Mesenchymal stem cell (in vitro differentiated cells and primary cell): ENCODE data around the gene PPP6R2.
A peak's percentile ranks its signal among the peaks of the same experiment; 100 is the strongest.

Source experiments
- DNase-seq: peaks from one replicate; pipeline ENCODE4 v3.0.0-alpha.2; 2013
- H2AFZ ChIP-seq: one replicate; pipeline ENCODE4 v1.6.1; 2013; ENCODE audit warnings: low read depth, mild to moderate bottlenecking, control low read depth, inconsistent platforms, low read length, moderate library complexity
- H2AK5ac ChIP-seq: 2 replicates; pipeline ENCODE4 v1.6.1; 2013; ENCODE audit warnings: low read length, moderate library complexity, mild to moderate bottlenecking, inconsistent platforms; ENCODE audit not compliant: severe bottlenecking
- H2BK120ac ChIP-seq: one replicate; pipeline ENCODE4 v1.6.1; 2013; ENCODE audit warnings: low read depth, mild to moderate bottlenecking, inconsistent platforms, low read length, moderate library complexity
- H2BK12ac ChIP-seq, 2 experiments: one replicate each; pipeline ENCODE4 v1.6.1; 2013; ENCODE audit warnings: inconsistent platforms in 2 of 2, low read length in 2 of 2, mild to moderate bottlenecking in 2 of 2, moderate library complexity in 2 of 2, control low read depth in 1 of 2
- H2BK15ac ChIP-seq: one replicate; pipeline ENCODE4 v1.6.1; 2013; ENCODE audit warnings: mild to moderate bottlenecking, low read depth, inconsistent platforms; ENCODE audit not compliant: poor library complexity, severe bottlenecking
- H2BK5ac ChIP-seq: 2 replicates; pipeline ENCODE4 v1.6.1; 2013; ENCODE audit warnings: low read depth, mild to moderate bottlenecking, low read length, control low read depth, inconsistent platforms; ENCODE audit not compliant: poor library complexity, severe bottlenecking
- H3K14ac ChIP-seq, 2 experiments: one replicate each; pipeline ENCODE4 v1.6.1; 2013; ENCODE audit warnings: inconsistent platforms in 2 of 2, low read length in 2 of 2, control low read depth in 1 of 2, mild to moderate bottlenecking in 1 of 2, moderate library complexity in 1 of 2
- H3K18ac ChIP-seq, 2 experiments: one replicate each; pipeline ENCODE4 v1.6.1; 2013; ENCODE audit warnings: inconsistent platforms in 2 of 2, low read length in 2 of 2, control low read depth in 1 of 2, low read depth in 1 of 2, mild to moderate bottlenecking in 1 of 2
- H3K23ac ChIP-seq, 2 experiments: one replicate each; pipeline ENCODE4 v1.6.1; 2013; ENCODE audit warnings: inconsistent platforms in 2 of 2, low read length in 2 of 2, mild to moderate bottlenecking in 2 of 2, moderate library complexity in 2 of 2, control low read depth in 1 of 2
- H3K27ac ChIP-seq: 2 replicates; pipeline ENCODE4 v1.5.1; 2013; ENCODE audit warnings: mild to moderate bottlenecking, moderate library complexity, low read length, control low read depth, inconsistent platforms; ENCODE audit not compliant: poor library complexity, severe bottlenecking
- H3K27me3 ChIP-seq, 2 experiments: 2 replicates each; pipeline versions ENCODE4 v1.6.1 to v1.7.0; 2013; ENCODE audit warnings: low read length in 2 of 2, mild to moderate bottlenecking in 2 of 2, moderate library complexity in 2 of 2, control low read depth in 1 of 2, inconsistent platforms in 1 of 2; ENCODE audit not compliant: control insufficient read depth in 1 of 2, insufficient read depth in 1 of 2
- H3K36me3 ChIP-seq, 2 experiments: 2 replicates each; pipeline versions ENCODE4 v1.6.1 to v1.7.0; 2013; ENCODE audit warnings: low read length in 2 of 2, control low read depth in 1 of 2, inconsistent platforms in 1 of 2, low read depth in 1 of 2, mild to moderate bottlenecking in 1 of 2; ENCODE audit not compliant: insufficient read depth in 2 of 2, control insufficient read depth in 1 of 2
- H3K4ac ChIP-seq, 2 experiments: one replicate each; pipeline ENCODE4 v1.6.1; 2013; ENCODE audit warnings: inconsistent platforms in 2 of 2, low read length in 2 of 2, mild to moderate bottlenecking in 2 of 2, moderate library complexity in 2 of 2, control low read depth in 1 of 2, low read depth in 1 of 2
- H3K4me1 ChIP-seq: 2 replicates; pipeline ENCODE4 v1.6.1; 2013; ENCODE audit warnings: low read depth, low read length, control low read depth; ENCODE audit not compliant: control insufficient read depth, insufficient read depth
- H3K4me2 ChIP-seq: 2 replicates; pipeline ENCODE4 v1.6.1; 2013; ENCODE audit warnings: low read length, mild to moderate bottlenecking, inconsistent platforms; ENCODE audit not compliant: poor library complexity, severe bottlenecking
- H3K4me3 ChIP-seq, 2 experiments: 2 replicates each; pipeline versions ENCODE4 v1.5.1 to v1.7.0; 2013; ENCODE audit warnings: low read length in 2 of 2, mild to moderate bottlenecking in 2 of 2, control low read depth in 1 of 2, low read depth in 1 of 2; ENCODE audit not compliant: insufficient read depth in 1 of 2
- H3K79me1 ChIP-seq: replicated peaks from 2 replicates; pipeline ENCODE4 v1.6.1; 2013; ENCODE audit warnings: mild to moderate bottlenecking, control low read depth, low read length, inconsistent platforms; ENCODE audit not compliant: poor library complexity, severe bottlenecking
- H3K9ac ChIP-seq: 2 replicates; pipeline ENCODE4 v1.7.0; 2013; ENCODE audit warnings: mild to moderate bottlenecking, low read length, moderate library complexity
- H3K9me3 ChIP-seq: 2 replicates; pipeline ENCODE4 v1.7.0; 2013; ENCODE audit warnings: mild to moderate bottlenecking, low read length; ENCODE audit not compliant: control insufficient read depth
- H4K8ac ChIP-seq: one replicate; pipeline ENCODE4 v1.6.1; 2013; ENCODE audit warnings: inconsistent platforms, mild to moderate bottlenecking, low read length, moderate library complexity
- H4K91ac ChIP-seq: one replicate; pipeline ENCODE4 v1.6.1; 2013; ENCODE audit warnings: mild to moderate bottlenecking, low read length, inconsistent platforms
- WGBS: methylation state at CpG from one replicate; pipeline ENCODE4 v1.1.7; 2013; ENCODE audit warnings: mixed read lengths; 5-methylcytosine and 5-hydroxymethylcytosine counted together

PPP6R2 gene

DNA sequence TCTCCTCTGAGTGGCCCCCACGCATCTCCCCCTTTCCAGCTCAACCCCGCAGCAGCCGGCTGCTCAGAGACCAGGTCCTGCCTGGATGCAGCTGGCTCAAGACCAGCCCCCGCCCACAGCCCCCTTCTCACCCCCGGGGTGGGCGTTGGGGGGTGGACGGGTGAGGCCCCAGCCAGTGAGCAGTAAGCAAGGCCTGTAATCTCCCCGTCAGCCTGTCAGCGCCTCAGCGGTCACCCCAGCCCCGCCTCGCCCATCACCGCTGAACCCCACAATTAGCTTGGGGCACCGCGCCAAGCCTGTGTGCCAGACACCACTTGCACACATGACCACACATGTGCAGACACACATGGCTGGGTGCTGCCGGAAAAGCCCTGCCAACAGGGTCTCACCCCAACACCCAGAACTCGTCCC lies 41.5 kb upstream of the PPP6R2 start:
- Histone ChIP-seq H3K14ac (peak overlapping the region in 1 of 2 experiments; percentile 72), H3K79me1 (no peaks in the 10 kb centered on the region), H4K91ac (no peak overlapping the region), H2BK120ac (no peak overlapping the region), H3K4ac (no peak overlapping the region), H3K36me3 (peaks cover 8 to 69% of the 10 kb centered on the region in 2 experiments), H3K4me1 (peaks cover 88% of the 10 kb centered on the region), H3K27ac (peak overlapping the region; percentile 12), H2BK5ac (no peak overlapping the region), H3K27me3 (no peaks in the 10 kb centered on the region), H3K18ac (peak overlapping the region; percentile 11 to 16), H3K4me3 (no peak overlapping the region), H2BK12ac (peak overlapping the region in 1 of 2 experiments; percentile 45), H2BK15ac (peak overlapping the region; percentile 23), H3K9me3 (no peaks in the 10 kb centered on the region), H3K23ac (no peak overlapping the region), H4K8ac (no peak overlapping the region), H3K4me2 (no peak overlapping the region), H2AFZ (no peak overlapping the region), H3K9ac (peak overlapping the region; percentile 38), H2AK5ac (peak overlapping the region; percentile 43)
- WGBS = 96% methylated on average over 17 of the region's 17 CpGs
- DNase-seq = no peak

DNA sequence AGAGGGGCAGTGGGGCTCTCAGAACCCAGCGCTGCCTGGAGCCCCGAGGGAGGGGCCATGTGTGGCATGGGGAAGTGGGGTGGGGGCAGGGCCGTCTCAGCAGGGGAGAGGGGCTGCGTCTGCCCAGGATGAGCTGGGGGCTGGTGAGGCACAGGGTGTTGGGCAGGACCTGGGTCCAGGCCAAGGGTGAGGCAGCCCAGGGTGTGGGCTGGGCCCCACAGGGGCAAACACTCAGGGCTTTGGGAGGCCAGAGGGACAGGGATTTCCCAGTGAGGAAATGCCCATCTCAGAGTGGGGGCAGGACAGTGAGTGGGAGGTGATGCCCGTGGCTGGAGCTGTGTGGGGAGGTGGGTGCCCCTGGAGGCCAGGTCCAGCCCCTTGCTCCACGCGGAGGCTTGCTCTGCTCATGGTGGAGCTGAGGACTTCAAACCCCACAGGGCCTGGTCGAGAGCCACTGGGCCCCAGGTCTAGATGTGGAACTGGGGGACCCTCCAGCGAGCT lies 41.0 kb upstream of the PPP6R2 start:
- Histone ChIP-seq H3K4me2 (no peak overlapping the region), H3K4ac (peak overlapping the region in 1 of 2 experiments; percentile 83), H3K79me1 (no peaks in the 10 kb centered on the region), H3K9me3 (no peaks in the 10 kb centered on the region), H3K4me3 (no peak overlapping the region), H3K27ac (peak overlapping the region; percentile 12), H3K27me3 (no peaks in the 10 kb centered on the region), H2BK5ac (no peak overlapping the region), H4K8ac (peak overlapping the region; percentile 27), H3K23ac (no peak overlapping the region), H3K14ac (peak overlapping the region in 1 of 2 experiments; percentile 66), H4K91ac (peak overlapping the region; percentile 34), H2BK12ac (peak overlapping the region in 1 of 2 experiments; percentile 74), H2AFZ (no peak overlapping the region), H3K36me3 (peaks cover 8 to 69% of the 10 kb centered on the region in 2 experiments), H2AK5ac (peak overlapping the region; percentile 63), H2BK120ac (no peak overlapping the region), H3K9ac (peak overlapping the region; percentile 38), H2BK15ac (peak overlapping the region; percentile 30), H3K4me1 (peaks cover 83% of the 10 kb centered on the region), H3K18ac (peak overlapping the region; percentile 11 to 84)
- 84% methylated on average over 8 of the region's 9 CpGs for WGBS
- DNase-seq = peak; percentile 56

DNA sequence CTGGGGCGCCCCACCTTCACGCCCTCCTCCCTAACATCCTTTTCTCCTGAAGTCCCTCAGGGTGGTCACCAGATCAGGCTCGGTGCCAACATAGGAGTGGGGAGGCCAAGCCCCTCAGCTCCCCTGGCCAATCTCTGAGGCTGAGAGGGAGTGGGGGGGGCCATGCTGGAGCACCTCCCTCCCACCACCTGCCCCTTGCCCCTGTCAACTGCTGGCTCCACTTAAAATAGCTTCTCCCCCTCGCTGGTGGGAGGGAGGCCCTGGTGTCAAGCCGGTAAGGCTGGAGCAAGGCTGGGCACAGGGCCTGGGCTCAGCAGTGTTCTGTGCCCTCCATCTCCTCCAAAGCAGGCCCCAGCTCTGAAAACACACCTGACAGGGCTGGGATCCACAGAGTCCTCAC lies 40.6 kb upstream of the PPP6R2 start:
- Histone ChIP-seq H3K4ac (peak overlapping the region in 1 of 2 experiments; percentile 25), H3K9ac (peak overlapping the region; percentile 38)
- 67% methylated on average over 2 of the region's 5 CpGs for WGBS

DNA sequence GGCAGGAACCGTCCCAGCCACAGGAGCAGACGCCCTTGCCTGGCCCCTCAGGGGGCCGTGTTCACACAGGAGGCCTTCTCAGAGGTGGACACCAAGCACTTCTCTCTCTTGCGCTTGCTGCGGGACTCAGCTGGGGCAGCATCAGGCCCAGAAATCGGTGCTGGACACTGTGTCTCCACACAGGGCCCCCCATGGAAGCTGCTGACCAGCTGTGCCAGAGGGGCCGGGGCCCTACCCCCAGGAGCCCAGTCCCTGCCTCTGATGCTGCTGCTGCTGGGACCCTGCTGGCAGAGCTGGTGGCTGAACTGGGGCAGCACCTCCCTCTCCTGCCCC lies 39.6 kb upstream of the PPP6R2 start:
- H2BK120ac ChIP-seq = peak overlapping the region; percentile 54
- WGBS = 90% methylated on average over 7 of the region's 7 CpGs

More for the DNA sequence above, 40.6 kb upstream of the PPP6R2 start:
- peaks cover 79% of the 10 kb centered on the region for H3K4me1 ChIP-seq
- H3K23ac ChIP-seq = no peak overlapping the region
- H3K14ac ChIP-seq = peak overlapping the region in 1 of 2 experiments; percentile 31
- no peak overlapping the region for H3K4me3 ChIP-seq
- H2AFZ ChIP-seq = no peak overlapping the region
- peak overlapping the region; percentile 59 for H4K8ac ChIP-seq
- DNase-seq = no peak
- H2BK120ac ChIP-seq = no peak overlapping the region
- H3K36me3 ChIP-seq = peaks cover 8 to 66% of the 10 kb centered on the region in 2 experiments
- peak overlapping the region in 1 of 2 experiments; percentile 42 for H3K18ac ChIP-seq
- H3K4me2 ChIP-seq = no peak overlapping the region
- no peak overlapping the region for H2BK12ac ChIP-seq
- H2AK5ac ChIP-seq = no peak overlapping the region
- no peaks in the 10 kb centered on the region for H3K79me1 ChIP-seq
- H3K9me3 ChIP-seq = no peaks in the 10 kb centered on the region
- no peak overlapping the region for H2BK5ac ChIP-seq
- peak overlapping the region; percentile 12 for H3K27ac ChIP-seq
- no peaks in the 10 kb centered on the region for H3K27me3 ChIP-seq
- no peak overlapping the region for H2BK15ac ChIP-seq
- H4K91ac ChIP-seq = peak overlapping the region; percentile 34

More for the DNA sequence above, 39.6 kb upstream of the PPP6R2 start:
- H2AK5ac ChIP-seq = peak overlapping the region; percentile 72
- H3K14ac ChIP-seq = peak overlapping the region; percentile 5 to 47
- peaks cover 8 to 60% of the 10 kb centered on the region in 2 experiments for H3K36me3 ChIP-seq
- peak overlapping the region; percentile 56 to 86 for H3K4ac ChIP-seq
- H2BK5ac ChIP-seq = no peak overlapping the region
- peak overlapping the region; percentile 37 for H3K9ac ChIP-seq
- H3K4me2 ChIP-seq = peak overlapping the region; percentile 46
- H3K79me1 ChIP-seq = no peaks in the 10 kb centered on the region
- peak overlapping the region; percentile 92 for H3K27ac ChIP-seq
- H4K91ac ChIP-seq = peak overlapping the region; percentile 80
- DNase-seq = no peak
- H3K18ac ChIP-seq = peak overlapping the region; percentile 35 to 78
- peaks cover 78% of the 10 kb centered on the region for H3K4me1 ChIP-seq
- no peak overlapping the region for H4K8ac ChIP-seq
- H3K27me3 ChIP-seq = no peaks in the 10 kb centered on the region
- no peak overlapping the region for H3K23ac ChIP-seq
- H3K4me3 ChIP-seq = no peak overlapping the region
- H2AFZ ChIP-seq = no peak overlapping the region
- H2BK15ac ChIP-seq = no peak overlapping the region
- H2BK12ac ChIP-seq = peak overlapping the region in 1 of 2 experiments; percentile 24
- H3K9me3 ChIP-seq = no peaks in the 10 kb centered on the region
